ENCODE measurements around the gene OTOGL.
"Not testable (repeated sequence)": the region's sequence is repeated elsewhere in the genome, so short reads cannot be mapped to it uniquely, and the experiment has no call there.

The OTOGL gene

GRCh38 chr12:80059875-80060274 is 39.5 kb upstream of the OTOGL start:
- TF ChIP-seq CTCF (IDR thresholded peaks at IDR 0.05) (no peak), ZFX (IDR thresholded peaks at IDR 0.05; ENCODE audit: borderline replicate concordance) (no peak)
- no peak overlapping the region for H3K27ac ChIP-seq

GRCh38 chr12:80064269-80064668 is 35.1 kb upstream of the OTOGL start:
- TF ChIP-seq ZFX (IDR thresholded peaks at IDR 0.05; ENCODE audit: borderline replicate concordance) (no peak), CTCF (IDR thresholded peaks at IDR 0.05) (no peak)

GRCh38 chr12:80064951-80065350 is 34.4 kb upstream of the OTOGL start:
- TF ChIP-seq ZFX (IDR thresholded peaks at IDR 0.05; ENCODE audit: borderline replicate concordance) (no peak), CTCF (IDR thresholded peaks at IDR 0.05) (no peak)
- no peak overlapping the region for H3K27ac ChIP-seq

More at GRCh38 chr12:80064269-80064668, 35.1 kb upstream of the OTOGL start:
- H3K27ac ChIP-seq = no peak overlapping the region

DNA sequence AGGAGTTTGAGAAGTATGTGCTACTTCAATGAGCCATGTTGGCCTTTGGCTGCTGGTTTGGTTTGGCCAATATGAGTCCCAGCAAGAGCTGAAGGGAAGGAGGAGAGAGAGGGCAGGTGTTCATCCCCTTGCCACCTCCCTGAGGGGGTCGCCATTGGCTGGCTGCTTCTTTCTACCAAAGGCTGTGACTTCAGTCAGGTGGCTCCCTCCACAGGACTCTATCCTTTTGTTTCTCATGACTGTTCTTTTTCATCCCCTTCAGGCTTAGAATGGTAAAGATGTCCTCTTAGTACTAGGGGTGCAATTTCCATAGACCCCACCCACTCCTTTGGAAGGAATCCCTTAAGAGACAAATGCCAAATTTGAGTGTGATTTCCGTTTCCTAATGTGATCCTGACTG is 31.2 kb upstream of the OTOGL start:
- TF ChIP-seq ZFX (IDR thresholded peaks at IDR 0.05; ENCODE audit: borderline replicate concordance) (no peak), CTCF (IDR thresholded peaks at IDR 0.05) (no peak)
- no peak overlapping the region for H3K27ac ChIP-seq

GRCh38 chr12:80083892-80084614 is 15.3 kb upstream of the OTOGL start:
- not testable (repeated sequence) for H3K27ac ChIP-seq

- H3K27ac ChIP-seq = no peak overlapping the region
- no peak for TF ChIP-seq ZFX (IDR thresholded peaks at IDR 0.05; ENCODE audit: borderline replicate concordance)
- no peak for TF ChIP-seq CTCF (IDR thresholded peaks at IDR 0.05)
Observed at GRCh38 chr12:80086025-80086424, 13.3 kb upstream of the OTOGL start.

GRCh38 chr12:80087486-80088213 is 11.7 kb upstream of the OTOGL start:
- no peak overlapping the region for H3K27ac ChIP-seq
- TF ChIP-seq CTCF (IDR thresholded peaks at IDR 0.05) (no peak), ZFX (IDR thresholded peaks at IDR 0.05; ENCODE audit: borderline replicate concordance) (no peak)
